H1 (cell line): ENCODE data around the gene BGLAP. TPM values are rescaled to one million over a fixed set of nuclear protein-coding genes. Genes with fewer than 3 reads are reported as not detected.

ENCODE experiments used
- CTCF ChIA-PET: fragments of 300-600 bp; sonication (Branson Sonifier 250); formaldehyde crosslinking; loops from one replicate; lab custom pipeline; 2021; ENCODE audit not compliant: partially characterized antibody; lab: Charles Lee
- POLR2A ChIA-PET: fragments of 300-600 bp; sonication (Branson Sonifier 250); formaldehyde crosslinking; loops from one replicate; lab custom pipeline; 2021; ENCODE audit warnings: inconsistent platforms; ENCODE audit not compliant: partially characterized antibody; lab: Charles Lee
- DNase-seq, 2 experiments: peaks; one replicate each; pipeline versions ENCODE4 v3.0.0 to v3.0.0-alpha.2; 2010 to 2022; ENCODE audit warnings: low spot score in 2 of 2, low read depth in 1 of 2, mixed read lengths in 1 of 2
- FAIRE-seq: peaks from 2 replicates; lab custom pipeline; 2011; peaks lifted over from hg19 to GRCh38; lab: Jason Lieb, UNC
- H2AFZ ChIP-seq: 2 replicates; pipeline ENCODE4 v1.8.1; 2012; ENCODE audit warnings: low read length, inconsistent platforms
- H2AK5ac ChIP-seq: 2 replicates; pipeline ENCODE4 v1.6.1; 2013; ENCODE audit warnings: low read depth, low read length
- H2BK120ac ChIP-seq: replicated peaks from 2 replicates; pipeline ENCODE3; 2013; ENCODE audit warnings: low read depth, low read length, inconsistent platforms
- H2BK12ac ChIP-seq: 2 replicates; pipeline ENCODE4 v1.6.1; 2013; ENCODE audit warnings: low read depth, low read length
- H2BK15ac ChIP-seq: 2 replicates; pipeline ENCODE4 v1.6.1; 2013; ENCODE audit warnings: low read length
- H2BK20ac ChIP-seq: 2 replicates; pipeline ENCODE4 v1.6.1; 2013; ENCODE audit warnings: low read length
- H2BK5ac ChIP-seq: 2 replicates; pipeline ENCODE4 v1.6.1; 2013; ENCODE audit warnings: low read depth, low read length
- H3K14ac ChIP-seq: 2 replicates; pipeline ENCODE4 v1.6.1; 2013; ENCODE audit warnings: inconsistent platforms; ENCODE audit not compliant: insufficient read length
- H3K18ac ChIP-seq: 2 replicates; pipeline ENCODE4 v1.6.1; 2013; ENCODE audit warnings: low read length; ENCODE audit errors: extremely low read depth
- H3K23ac ChIP-seq: 2 replicates; pipeline ENCODE4 v1.6.1; 2013; ENCODE audit warnings: inconsistent platforms; ENCODE audit not compliant: insufficient read length
- H3K23me2 ChIP-seq: 2 replicates; pipeline ENCODE4 v1.6.1; 2013; ENCODE audit warnings: low read depth, low read length
- H3K27ac ChIP-seq: 2 replicates; pipeline ENCODE4 v1.6.1; 2011; ENCODE audit warnings: low read depth, low read length, inconsistent platforms
- H3K27me3 ChIP-seq, 4 experiments: replicated peaks in 1 of 4; 1 replicate in 1 of 4; 2 replicates in 3 of 4; pipeline versions ENCODE4 v1.6.1 to v1.8.1; 2011 to 2013; ENCODE audit warnings: low read length in 3 of 4, mild to moderate bottlenecking in 3 of 4, inconsistent platforms in 2 of 4, mixed read lengths in 2 of 4, moderate library complexity in 1 of 4; ENCODE audit not compliant: control insufficient read depth in 3 of 4, insufficient read depth in 3 of 4; ENCODE audit errors: extremely low read depth in 1 of 4
- H3K36me3 ChIP-seq, 4 experiments: 2 replicates each; pipeline versions ENCODE4 v1.6.1 to v1.8.1; 2011 to 2013; ENCODE audit warnings: mild to moderate bottlenecking in 4 of 4, low read length in 3 of 4, moderate library complexity in 2 of 4, control low read depth in 1 of 4, inconsistent platforms in 1 of 4; ENCODE audit not compliant: insufficient read depth in 4 of 4, control insufficient read depth in 2 of 4
- H3K4ac ChIP-seq: replicated peaks from 2 replicates; pipeline ENCODE3; 2013; ENCODE audit warnings: low read length, low read depth, mixed read lengths, inconsistent platforms; ENCODE audit not compliant: insufficient read length
- H3K4me1 ChIP-seq, 4 experiments: replicated peaks in 1 of 4; 1 replicate in 1 of 4; 2 replicates in 3 of 4; pipeline versions ENCODE4 v1.6.1 to v1.8.1; 2011 to 2013; ENCODE audit warnings: low read length in 3 of 4, inconsistent platforms in 2 of 4, mixed read lengths in 1 of 4; ENCODE audit not compliant: insufficient read depth in 4 of 4, control insufficient read depth in 3 of 4
- H3K4me2 ChIP-seq, 2 experiments: 2 replicates each; pipeline versions ENCODE4 v1.6.1 to v1.8.1; 2011 to 2013; ENCODE audit warnings: low read depth in 2 of 2, low read length in 2 of 2, control low read depth in 1 of 2, inconsistent platforms in 1 of 2, mild to moderate bottlenecking in 1 of 2; ENCODE audit not compliant: insufficient read depth in 1 of 2
- H3K4me3 ChIP-seq, 4 experiments: fragments of 200-600, 300-600 bp in 1 of 4; sonication (generic), shearing (Covaris generic), sonication (Bioruptor Twin) in 1 of 4; 2 replicates each; pipeline versions ENCODE4 v1.5.1 to v1.8.1; 2011 to 2016; ENCODE audit warnings: low read length in 4 of 4, low read depth in 3 of 4, control low read depth in 2 of 4, inconsistent platforms in 2 of 4, mild to moderate bottlenecking in 2 of 4, mixed read lengths in 1 of 4, moderate library complexity in 1 of 4; ENCODE audit not compliant: insufficient read depth in 2 of 4; ENCODE audit errors: extremely low read depth in 1 of 4
- H3K56ac ChIP-seq: replicated peaks from 2 replicates; pipeline ENCODE3; 2013; ENCODE audit warnings: low read depth, mild to moderate bottlenecking, mixed read lengths, low read length, inconsistent platforms; ENCODE audit not compliant: insufficient read length
- H3K79me1 ChIP-seq: 2 replicates; pipeline ENCODE4 v1.6.1; 2013; ENCODE audit warnings: low read depth, low read length, control low read depth
- H3K79me2 ChIP-seq, 2 experiments: 2 replicates each; pipeline versions ENCODE4 v1.6.1 to v1.8.1; 2012 to 2013; ENCODE audit warnings: low read length in 2 of 2, mild to moderate bottlenecking in 2 of 2, inconsistent platforms in 1 of 2; ENCODE audit not compliant: insufficient read depth in 2 of 2, control insufficient read depth in 1 of 2
- H3K9ac ChIP-seq, 4 experiments: replicated peaks in 1 of 4; 1 replicate in 1 of 4; 2 replicates in 3 of 4; pipeline versions ENCODE4 v1.6.1 to v1.8.1; 2011 to 2013; ENCODE audit warnings: low read depth in 3 of 4, low read length in 3 of 4, control low read depth in 2 of 4, mild to moderate bottlenecking in 2 of 4, moderate library complexity in 2 of 4, inconsistent platforms in 1 of 4; ENCODE audit errors: extremely low read depth in 1 of 4
- H3K9me3 ChIP-seq, 2 experiments: 2 replicates each; pipeline versions ENCODE4 v1.6.1 to v1.8.1; 2012 to 2013; ENCODE audit warnings: mild to moderate bottlenecking in 2 of 2, moderate library complexity in 2 of 2, control low read depth in 1 of 2, inconsistent platforms in 1 of 2, low read depth in 1 of 2, low read length in 1 of 2, mixed read lengths in 1 of 2; ENCODE audit not compliant: insufficient read depth in 2 of 2
- H4K20me1 ChIP-seq, 2 experiments: replicated peaks in 1 of 2; 2 replicates each; pipeline versions ENCODE3 to v1.8.1; 2011 to 2013; ENCODE audit warnings: inconsistent platforms in 2 of 2, low read length in 2 of 2, mild to moderate bottlenecking in 1 of 2; ENCODE audit not compliant: insufficient read depth in 2 of 2, control insufficient read depth in 1 of 2
- H4K5ac ChIP-seq: 2 replicates; pipeline ENCODE4 v1.6.1; 2013; ENCODE audit warnings: low read length, low read depth, mixed read lengths, inconsistent platforms; ENCODE audit not compliant: insufficient read length
- H4K8ac ChIP-seq: 2 replicates; pipeline ENCODE4 v1.8.0; 2013; ENCODE audit warnings: mild to moderate bottlenecking, moderate library complexity, low read length, inconsistent platforms; ENCODE audit not compliant: insufficient read depth; ENCODE audit errors: extremely low read depth
- H4K91ac ChIP-seq: replicated peaks from 2 replicates; pipeline ENCODE3; 2013; ENCODE audit warnings: low read length, mixed read lengths, inconsistent platforms; ENCODE audit not compliant: insufficient read length
- ATF3 ChIP-seq: IDR thresholded peaks from 2 replicates; pipeline ENCODE4 v1.6.1; 2011; ENCODE audit warnings: low read depth, mild to moderate bottlenecking, low read length; ENCODE audit not compliant: insufficient read depth
- BCL11A ChIP-seq, 2 experiments: IDR thresholded peaks; one replicate each; pipeline ENCODE4 v1.6.1; 2011; ENCODE audit warnings: low read depth in 2 of 2, low read length in 2 of 2, mild to moderate bottlenecking in 2 of 2
- CEBPB ChIP-seq: IDR thresholded peaks from 2 replicates; pipeline ENCODE4 v1.6.1; 2012; ENCODE audit warnings: low read depth, low read length
- CHD2 ChIP-seq: IDR thresholded peaks from 2 replicates; pipeline ENCODE4 v1.6.1; 2012; ENCODE audit warnings: low read length, improper control_type of control experiment
- CTBP2 ChIP-seq: IDR thresholded peaks from 2 replicates; pipeline ENCODE4 v1.7.0; 2011; ENCODE audit warnings: borderline replicate concordance, mild to moderate bottlenecking, moderate library complexity, mixed read lengths, low read length; ENCODE audit not compliant: insufficient read depth, insufficient read length
- FOSL1 ChIP-seq: IDR thresholded peaks from 2 replicates; pipeline ENCODE4 v1.6.1; 2011; ENCODE audit warnings: mild to moderate bottlenecking, low read depth, low read length, moderate library complexity; ENCODE audit not compliant: insufficient read depth
- KDM5A ChIP-seq: fragments of 200-600 bp; IDR thresholded peaks from 2 replicates; pipeline ENCODE4 v1.7.1; 2012; ENCODE audit warnings: mild to moderate bottlenecking, low read length, inconsistent platforms, mixed read lengths
- NANOG ChIP-seq: IDR thresholded peaks from 2 replicates; pipeline ENCODE4 v1.6.1; 2011; ENCODE audit warnings: low read length, low read depth, mild to moderate bottlenecking, inconsistent platforms; ENCODE audit not compliant: insufficient read depth, poor library complexity, severe bottlenecking
- POLR2A ChIP-seq, 2 experiments: IDR thresholded peaks; 1 replicate in 1 of 2; 2 replicates in 1 of 2; pipeline ENCODE4 v1.6.1; 2011; ENCODE audit warnings: low read depth in 2 of 2, low read length in 2 of 2, mild to moderate bottlenecking in 2 of 2; ENCODE audit errors: control extremely low read depth in 1 of 2
- RBBP5 ChIP-seq: IDR thresholded peaks from 2 replicates; pipeline ENCODE4 v1.7.1; 2012; ENCODE audit warnings: low read depth, mild to moderate bottlenecking, inconsistent platforms, low read length, moderate library complexity, borderline replicate concordance
- RFX5 ChIP-seq: IDR thresholded peaks from 2 replicates; pipeline ENCODE4 v1.6.1; 2011; ENCODE audit warnings: low read depth, low read length, improper control_type of control experiment, borderline replicate concordance
- SIN3A ChIP-seq, 2 experiments: IDR thresholded peaks in 1 of 2; conservative IDR thresholded peaks in 1 of 2; 2 replicates each; pipeline ENCODE4 v1.6.1; 2011 to 2012; ENCODE audit warnings: low read length in 2 of 2, improper control_type of control experiment in 1 of 2, low read depth in 1 of 2, mild to moderate bottlenecking in 1 of 2
- TAF1 ChIP-seq: IDR thresholded peaks from 2 replicates; pipeline ENCODE4 v1.6.1; 2011; ENCODE audit warnings: mild to moderate bottlenecking, low read depth, low read length
- whole genome bisulfite sequencing, 2 experiments: shearing (Covaris generic) in 1 of 2; methylation state at CpG; one replicate each; pipeline versions ENCODE4 v1.1.6 to v1.1.7; 2013 to 2015; ENCODE audit warnings: low lambda C conversion rate in 2 of 2, mixed read lengths in 2 of 2, inconsistent platforms in 1 of 2, low coverage in 1 of 2, missing lambda C conversion rate in 1 of 2; ENCODE audit not compliant: insufficient replicate concordance in 2 of 2, insufficient coverage in 1 of 2, insufficient read length in 1 of 2; ENCODE audit errors: extremely low coverage in 1 of 2, missing lambda C conversion rate in 1 of 2; 5-methylcytosine and 5-hydroxymethylcytosine counted together
- polyA plus RNA-seq, 7 experiments: library from polyadenylated mRNA; depleted of rRNA in 3 of 7; stranded (reverse) in 5 of 7; unstranded in 2 of 7; fragments of >200 nt in 5 of 7; fragments of 200-250 nt in 2 of 7; gene quantifications; 1 replicate in 5 of 7; 2 replicates in 1 of 7; 4 replicates in 1 of 7; pipeline versions ENCODE4 v1.2.1 to v1.2.3, GENCODE V29; 2011 to 2013; ENCODE audit warnings: missing spikeins in 2 of 7, mixed read lengths in 2 of 7
- total RNA-seq: library from RNA; stranded (reverse); fragmentation: NEBNext Ultra II Directional; extraction: Animal tissue kit (Norgen Biotek cat#: 25700); gene quantifications from 2 replicates; pipeline ENCODE4 v1.2.1, GENCODE V29; 2021

BGLAP gene
- total and polyA plus RNA-seq, 2 of the 8 experiments (the other 6 are each of a cell fraction or from before 2014, with no cell fraction given): 1.2 to 1.5 TPM

- H3K23me2 ChIP-seq: peaks cover 6% of the 10 kb centered on the region; the same call in 1 of the 2 replicates
- H3K79me1 ChIP-seq: peaks cover 21% of the 10 kb centered on the region
- H2BK12ac ChIP-seq: no peak overlapping the region
- H3K9me3 ChIP-seq: no peaks in the 10 kb centered on the region
- H2BK15ac ChIP-seq: no peak overlapping the region
- H2BK120ac ChIP-seq: no peak overlapping the region
- ChIA-PET POLR2A (interaction anchor here (0.6 to 9.5 kb wide), 5 partner anchors 9 to 35 kb away, joined by 3 to 77 read pairs (median 3); partner anchors contain the start of gene PMF1), CTCF (interaction anchor here (0.8 to 5.3 kb wide), 9 partner anchors 10 to 102 kb away, joined by 3 to 41 read pairs (median 5); partner anchors contain the start of gene PMF1)
- H3K9ac ChIP-seq: no peak overlapping the region
- no peak overlapping the region for H3K23ac ChIP-seq
- no peak overlapping the region for H3K4ac ChIP-seq
- H3K27ac ChIP-seq: no peak overlapping the region
- no peak overlapping the region for H2AFZ ChIP-seq
- WGBS, 2 experiments: 94% methylated on average over 5 of the region's 5 CpGs; no CpG with 5 or more reads in 1 of the 2 experiments
- no peak overlapping the region for H3K18ac ChIP-seq
- H3K56ac ChIP-seq: no peak overlapping the region
- H3K36me3 ChIP-seq: peaks cover 4 to 28% (median 9%) of the 10 kb centered on the region in 4 experiments; a peak in 4 of 8 replicates
- no peak overlapping the region for H4K5ac ChIP-seq
- no peak overlapping the region for H2BK20ac ChIP-seq
- H3K79me2 ChIP-seq: peaks cover 16 to 59% of the 10 kb centered on the region in 2 experiments
- no peak overlapping the region for H2BK5ac ChIP-seq
- H3K4me1 ChIP-seq: peaks cover 0 to 16% (median 3%) of the 10 kb centered on the region in 4 experiments; a peak in 4 of 7 replicates
- FAIRE-seq (no peak), DNase-seq (no peak)
- no peak overlapping the region for H4K91ac ChIP-seq
- no peak overlapping the region for H2AK5ac ChIP-seq
- peaks cover 0 to 13% of the 10 kb centered on the region in 2 experiments for H4K20me1 ChIP-seq
- no peak overlapping the region for H3K14ac ChIP-seq
- H3K27me3 ChIP-seq: no peaks in the 10 kb centered on the region
- no peak overlapping the region for H4K8ac ChIP-seq
- H3K4me2 ChIP-seq: no peak overlapping the region
- no peak overlapping the region for H3K4me3 ChIP-seq
- TF ChIP-seq CHD2 (no peak), CEBPB (no peak), RFX5 (no peak), TAF1 (no peak), CTBP2 (no peak), SIN3A (conservative IDR thresholded peaks at IDR 0.05 in 1 of 2, IDR thresholded peaks at IDR 0.05 in 1 of 2; ENCODE audit: low read depth in 1 of 2, low read length in 2 of 2) (no peak), ATF3 (no peak), NANOG (no peak), BCL11A (IDR thresholded peaks at IDR 0.05; ENCODE audit: low read depth in 2 of 2, low read length in 2 of 2) (no peak), KDM5A (no peak), RBBP5 (no peak), FOSL1 (no peak), POLR2A (IDR thresholded peaks at IDR 0.05; ENCODE audit: control extremely low read depth in 1 of 2, low read depth in 2 of 2, low read length in 2 of 2) (no peak)
Observed at GRCh38 chr1:156198831-156199349, 43.1 kb upstream of the BGLAP start.
